ENCODE data around the gene FUT9. TPM values are rescaled to one million over a fixed set of nuclear protein-coding genes. Genes with fewer than 3 reads are reported as not detected.

Gene FUT9
- under 1 TPM in 1 of 4 donors, not detected in 3; 0.07 TPM for total RNA-seq

DNA sequence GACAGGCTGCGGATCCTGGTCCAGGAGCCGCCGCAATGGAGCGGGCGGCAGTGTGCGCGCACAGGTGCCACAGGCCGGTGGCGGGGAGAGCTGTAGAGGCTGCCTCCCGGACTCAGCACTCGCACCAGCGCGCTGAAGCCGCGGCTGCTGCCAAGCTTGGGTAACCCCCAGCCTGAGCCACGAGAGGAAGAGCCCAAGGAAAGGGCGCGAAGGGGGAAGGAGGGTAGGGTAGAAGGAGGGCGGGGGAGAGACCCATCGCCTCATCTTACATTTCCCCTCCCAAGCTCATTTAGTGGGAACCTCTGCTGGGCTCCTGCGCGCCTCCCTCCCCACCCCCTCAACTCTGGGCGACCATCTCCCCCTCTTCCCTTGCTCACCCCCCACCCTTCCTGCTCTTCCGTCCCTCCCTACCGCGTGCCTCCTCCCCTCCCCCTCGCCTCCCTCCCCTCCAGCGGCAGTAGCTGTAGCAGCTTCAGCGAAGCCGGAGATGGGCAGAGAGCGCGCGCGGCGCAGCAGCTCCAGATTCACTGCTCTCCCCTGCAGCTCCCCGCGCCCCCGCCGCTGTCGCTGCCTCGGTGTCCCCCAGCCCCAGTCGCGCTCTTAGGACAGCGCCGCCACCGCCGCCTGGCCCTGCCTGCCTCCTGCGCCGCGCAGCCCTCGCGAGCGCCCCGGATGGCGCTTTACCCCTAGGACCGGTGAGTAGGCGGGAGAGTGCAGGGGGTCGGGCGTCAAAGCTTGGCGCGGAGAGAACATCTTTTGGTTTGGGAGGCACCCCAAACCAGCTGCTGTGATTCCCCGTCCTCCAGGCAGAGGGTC, at the start of gene FUT9:
FUT9 (plus strand) TSS at position 457 of the 816 bp plus-strand sequence. CDS start 187,182 bp downstream, outside the sequence.
- no peaks in the 10 kb centered on the region for H3K36me3 ChIP-seq
- H3K9me3 ChIP-seq: no peaks in the 10 kb centered on the region
- H3K27ac ChIP-seq: no peak within 1 kb of the TSS
- no peak within 1 kb of the TSS for H3K4me3 ChIP-seq
- DNase-seq: no peak
- H3K27me3 ChIP-seq: peaks cover 0 to 6% of the 10 kb centered on the region in 2 donors
- intact Hi-C loops (cut with DNase I; ENCODE audit: low total_unique reads): no loop called here
- no peak for TF ChIP-seq POLR2A (IDR thresholded peaks at IDR 0.05)
- TF ChIP-seq, protein P1, sequence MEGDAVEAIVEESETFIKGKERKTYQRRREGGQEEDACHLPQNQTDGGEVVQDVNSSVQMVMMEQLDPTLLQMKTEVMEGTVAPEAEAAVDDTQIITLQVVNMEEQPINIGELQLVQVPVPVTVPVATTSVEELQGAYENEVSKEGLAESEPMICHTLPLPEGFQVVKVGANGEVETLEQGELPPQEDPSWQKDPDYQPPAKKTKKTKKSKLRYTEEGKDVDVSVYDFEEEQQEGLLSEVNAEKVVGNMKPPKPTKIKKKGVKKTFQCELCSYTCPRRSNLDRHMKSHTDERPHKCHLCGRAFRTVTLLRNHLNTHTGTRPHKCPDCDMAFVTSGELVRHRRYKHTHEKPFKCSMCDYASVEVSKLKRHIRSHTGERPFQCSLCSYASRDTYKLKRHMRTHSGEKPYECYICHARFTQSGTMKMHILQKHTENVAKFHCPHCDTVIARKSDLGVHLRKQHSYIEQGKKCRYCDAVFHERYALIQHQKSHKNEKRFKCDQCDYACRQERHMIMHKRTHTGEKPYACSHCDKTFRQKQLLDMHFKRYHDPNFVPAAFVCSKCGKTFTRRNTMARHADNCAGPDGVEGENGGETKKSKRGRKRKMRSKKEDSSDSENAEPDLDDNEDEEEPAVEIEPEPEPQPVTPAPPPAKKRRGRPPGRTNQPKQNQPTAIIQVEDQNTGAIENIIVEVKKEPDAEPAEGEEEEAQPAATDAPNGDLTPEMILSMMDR (IDR thresholded peaks at IDR 0.05): no peak
- peaks cover 0 to 4% of the 10 kb centered on the region in 2 donors for H3K4me1 ChIP-seq

GRCh38 chr6:95967594-95967993, 48.2 kb upstream of the FUT9 start:
- intact Hi-C loops (cut with DNase I; ENCODE audit: low total_unique reads): no loop called here
- TF ChIP-seq, protein P1 (IDR thresholded peaks at IDR 0.05): no peak
- no peak for TF ChIP-seq POLR2A (IDR thresholded peaks at IDR 0.05)

GRCh38 chr6:95973976-95974375, 41.8 kb upstream of the FUT9 start:
- H3K27ac ChIP-seq: no peak overlapping the region
- H3K4me3 ChIP-seq: no peak overlapping the region
- DNase-seq: no peak
- TF ChIP-seq POLR2A (IDR thresholded peaks at IDR 0.05): no peak
- TF ChIP-seq, protein P1 (IDR thresholded peaks at IDR 0.05): no peak
- no peaks in the 10 kb centered on the region for H3K9me3 ChIP-seq
- intact Hi-C loops (cut with DNase I; ENCODE audit: low total_unique reads): no loop called here
- no peaks in the 10 kb centered on the region for H3K4me1 ChIP-seq
- no peaks in the 10 kb centered on the region for H3K36me3 ChIP-seq
- H3K27me3 ChIP-seq: no peaks in the 10 kb centered on the region

More at GRCh38 chr6:95967594-95967993, 48.2 kb upstream of the FUT9 start:
- H3K4me1 ChIP-seq: no peaks in the 10 kb centered on the region
- no peak overlapping the region for H3K27ac ChIP-seq
- no peak for DNase-seq
- H3K36me3 ChIP-seq: no peaks in the 10 kb centered on the region
- no peaks in the 10 kb centered on the region for H3K9me3 ChIP-seq
- H3K4me3 ChIP-seq: no peak overlapping the region
- H3K27me3 ChIP-seq: no peaks in the 10 kb centered on the region

- intact Hi-C loops (cut with DNase I; ENCODE audit: low total_unique reads): no loop called here
- Histone ChIP-seq H3K27me3 (no peaks in the 10 kb centered on the region), H3K27ac (no peak overlapping the region), H3K4me1 (no peaks in the 10 kb centered on the region), H3K4me3 (no peak overlapping the region), H3K9me3 (no peaks in the 10 kb centered on the region), H3K36me3 (no peaks in the 10 kb centered on the region)
- DNase-seq: no peak
- TF ChIP-seq POLR2A (IDR thresholded peaks at IDR 0.05): no peak
- TF ChIP-seq, protein P1 (IDR thresholded peaks at IDR 0.05): no peak
Observed at GRCh38 chr6:95978230-95978629, 37.5 kb upstream of the FUT9 start.

DNA sequence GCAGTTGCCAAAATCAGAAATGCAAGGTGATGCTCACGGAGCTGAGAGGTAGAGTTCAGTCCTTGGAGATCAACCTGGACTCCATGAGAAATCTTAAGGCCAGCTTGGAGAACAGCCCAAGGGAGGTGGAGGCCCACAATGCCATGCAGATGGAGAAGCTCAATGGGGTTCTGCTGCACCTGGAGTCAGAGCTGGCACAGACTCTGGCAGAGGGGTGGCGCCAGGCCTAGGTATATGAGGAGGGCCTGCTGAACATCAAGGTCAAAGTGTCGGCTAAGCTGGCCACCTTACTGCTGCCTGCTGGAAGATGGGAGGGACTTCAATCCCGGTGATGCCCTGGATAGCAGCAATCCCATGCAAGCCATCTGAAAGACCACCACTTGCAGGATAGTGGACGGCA, 23.9 kb upstream of the FUT9 start:
- H3K4me3 ChIP-seq: no peak overlapping the region
- TF ChIP-seq, protein P1 (IDR thresholded peaks at IDR 0.05): no peak
- TF ChIP-seq POLR2A (IDR thresholded peaks at IDR 0.05): no peak

More for the DNA sequence above, 23.9 kb upstream of the FUT9 start:
- H3K9me3 ChIP-seq: no peaks in the 10 kb centered on the region
- no peak for DNase-seq
- no peaks in the 10 kb centered on the region for H3K27me3 ChIP-seq
- H3K27ac ChIP-seq: no peak overlapping the region
- intact Hi-C loops (cut with DNase I; ENCODE audit: low total_unique reads): no loop called here
- no peaks in the 10 kb centered on the region for H3K36me3 ChIP-seq
- no peaks in the 10 kb centered on the region for H3K4me1 ChIP-seq
